Nephron (organoid): Measurements from ENCODE around the gene CD2.

ENCODE experiments used
- H3K27ac Mint-ChIP-seq, 3 experiments: 2 replicates each; pipeline ENCODE4 v1.8.0; 2020; ENCODE audit warnings: mixed read lengths in 3 of 3, mild to moderate bottlenecking in 2 of 3, moderate library complexity in 1 of 3
- H3K27me3 Mint-ChIP-seq: 2 replicates; pipeline ENCODE4 v1.8.0; 2021; ENCODE audit warnings: low read depth, mild to moderate bottlenecking, moderate library complexity, mixed read lengths
- H3K36me3 Mint-ChIP-seq: 2 replicates; pipeline ENCODE4 v1.8.0; 2020; ENCODE audit warnings: low read depth, mixed read lengths
- H3K4me1 Mint-ChIP-seq: 2 replicates; pipeline ENCODE4 v1.8.0; 2020; ENCODE audit warnings: mixed read lengths
- H3K4me3 Mint-ChIP-seq, 3 experiments: 2 replicates each; pipeline ENCODE4 v1.8.0; 2020; ENCODE audit warnings: mild to moderate bottlenecking in 3 of 3, mixed read lengths in 3 of 3, moderate library complexity in 2 of 3
- H3K9me3 Mint-ChIP-seq: 2 replicates; pipeline ENCODE4 v1.8.0; 2020; ENCODE audit warnings: mixed read lengths
- TF ChIP-seq, protein P1 (sequence below), 3 experiments: fragments of 200-600 bp; sonication (generic); IDR thresholded peaks; one replicate each; pipeline ENCODE4 v1.5.0; 2021; ENCODE audit warnings: antibody characterized with exemption in 3 of 3; ENCODE audit not compliant: unreplicated experiment in 3 of 3

CD2 gene

DNA sequence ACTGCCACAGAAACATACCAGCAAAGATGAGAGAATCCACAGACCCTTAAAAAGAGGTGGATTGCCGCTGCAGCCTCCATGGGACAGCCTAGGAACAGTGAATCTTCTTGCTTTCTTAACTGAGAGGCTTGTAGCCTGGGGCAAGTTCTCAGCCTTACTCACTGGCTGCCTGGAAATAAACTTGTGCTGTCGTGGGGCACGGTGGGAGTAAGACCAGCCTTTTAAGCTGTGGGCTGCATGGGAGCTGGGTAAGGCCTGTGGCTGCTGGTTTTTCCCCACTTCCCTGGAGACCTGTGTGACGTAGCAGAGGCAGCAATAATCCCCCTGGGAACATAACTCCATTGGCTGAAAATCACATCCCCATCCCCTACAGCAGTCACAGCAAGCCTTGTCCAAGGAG is 30.8 kb downstream of the CD2 start:
- Mint-ChIP-seq H3K4me1 (no peaks in the 10 kb centered on the region), H3K9me3 (peaks cover 19% of the 10 kb centered on the region), H3K27ac (no peak overlapping the region), H3K4me3 (no peak overlapping the region), H3K36me3 (no peaks in the 10 kb centered on the region), H3K27me3 (peaks cover 7% of the 10 kb centered on the region)
- TF ChIP-seq, protein P1, sequence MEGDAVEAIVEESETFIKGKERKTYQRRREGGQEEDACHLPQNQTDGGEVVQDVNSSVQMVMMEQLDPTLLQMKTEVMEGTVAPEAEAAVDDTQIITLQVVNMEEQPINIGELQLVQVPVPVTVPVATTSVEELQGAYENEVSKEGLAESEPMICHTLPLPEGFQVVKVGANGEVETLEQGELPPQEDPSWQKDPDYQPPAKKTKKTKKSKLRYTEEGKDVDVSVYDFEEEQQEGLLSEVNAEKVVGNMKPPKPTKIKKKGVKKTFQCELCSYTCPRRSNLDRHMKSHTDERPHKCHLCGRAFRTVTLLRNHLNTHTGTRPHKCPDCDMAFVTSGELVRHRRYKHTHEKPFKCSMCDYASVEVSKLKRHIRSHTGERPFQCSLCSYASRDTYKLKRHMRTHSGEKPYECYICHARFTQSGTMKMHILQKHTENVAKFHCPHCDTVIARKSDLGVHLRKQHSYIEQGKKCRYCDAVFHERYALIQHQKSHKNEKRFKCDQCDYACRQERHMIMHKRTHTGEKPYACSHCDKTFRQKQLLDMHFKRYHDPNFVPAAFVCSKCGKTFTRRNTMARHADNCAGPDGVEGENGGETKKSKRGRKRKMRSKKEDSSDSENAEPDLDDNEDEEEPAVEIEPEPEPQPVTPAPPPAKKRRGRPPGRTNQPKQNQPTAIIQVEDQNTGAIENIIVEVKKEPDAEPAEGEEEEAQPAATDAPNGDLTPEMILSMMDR (IDR thresholded peaks at IDR 0.05; ENCODE audit: unreplicated experiment in 3 of 3) = no peak

DNA sequence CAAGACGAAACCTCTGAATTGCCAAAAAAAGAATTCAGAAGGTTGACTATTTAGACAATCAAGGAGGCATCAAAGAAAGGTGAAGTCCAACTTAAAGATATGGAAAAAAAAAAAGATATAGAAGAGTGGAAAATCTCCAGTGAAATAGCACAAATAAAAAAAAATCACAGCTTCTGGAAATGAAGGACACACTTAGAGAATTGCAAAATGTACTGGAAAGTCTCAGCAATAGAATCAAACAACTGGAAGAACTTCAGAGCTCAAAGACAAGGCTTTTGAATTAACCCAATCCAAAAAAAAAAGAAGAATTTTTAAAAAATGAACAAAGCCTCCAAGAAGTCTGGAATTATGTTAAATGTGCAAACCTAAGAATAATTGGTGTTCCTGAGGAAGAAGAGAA is 31.8 kb downstream of the CD2 start:
- TF ChIP-seq, protein P1 (IDR thresholded peaks at IDR 0.05; ENCODE audit: unreplicated experiment in 3 of 3) = no peak
- no peak overlapping the region for H3K4me3 Mint-ChIP-seq
- no peaks in the 10 kb centered on the region for H3K4me1 Mint-ChIP-seq
- H3K36me3 Mint-ChIP-seq = no peaks in the 10 kb centered on the region
- peaks cover 21% of the 10 kb centered on the region for H3K9me3 Mint-ChIP-seq
- no peak overlapping the region for H3K27ac Mint-ChIP-seq
- H3K27me3 Mint-ChIP-seq = peaks cover 9% of the 10 kb centered on the region

DNA sequence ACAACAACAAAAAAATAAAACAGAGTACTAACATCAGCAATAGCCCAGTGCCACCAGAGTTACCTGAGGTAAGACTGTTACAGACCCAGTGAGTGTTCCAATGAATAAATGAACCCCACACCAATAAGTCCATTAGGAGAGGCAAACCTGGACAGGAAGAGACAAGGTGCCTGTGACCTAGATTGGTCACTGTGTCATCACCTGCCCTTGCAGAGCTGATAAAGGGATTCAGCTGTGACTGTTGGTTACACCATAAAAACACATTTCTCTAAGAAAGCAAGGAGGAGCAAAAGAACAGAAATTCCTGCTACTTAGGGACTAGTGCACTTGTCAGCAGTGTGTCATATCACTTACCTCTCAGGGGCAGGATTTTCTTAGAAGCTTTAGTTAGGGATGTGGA is 37.5 kb downstream of the CD2 start:
- H3K36me3 Mint-ChIP-seq = no peaks in the 10 kb centered on the region
- no peaks in the 10 kb centered on the region for H3K4me1 Mint-ChIP-seq
- no peak overlapping the region for H3K27ac Mint-ChIP-seq
- H3K4me3 Mint-ChIP-seq = no peak overlapping the region
- H3K27me3 Mint-ChIP-seq = peaks cover 8% of the 10 kb centered on the region
- peaks cover 12% of the 10 kb centered on the region for H3K9me3 Mint-ChIP-seq
- TF ChIP-seq, protein P1 (IDR thresholded peaks at IDR 0.05; ENCODE audit: unreplicated experiment in 3 of 3) = no peak

DNA sequence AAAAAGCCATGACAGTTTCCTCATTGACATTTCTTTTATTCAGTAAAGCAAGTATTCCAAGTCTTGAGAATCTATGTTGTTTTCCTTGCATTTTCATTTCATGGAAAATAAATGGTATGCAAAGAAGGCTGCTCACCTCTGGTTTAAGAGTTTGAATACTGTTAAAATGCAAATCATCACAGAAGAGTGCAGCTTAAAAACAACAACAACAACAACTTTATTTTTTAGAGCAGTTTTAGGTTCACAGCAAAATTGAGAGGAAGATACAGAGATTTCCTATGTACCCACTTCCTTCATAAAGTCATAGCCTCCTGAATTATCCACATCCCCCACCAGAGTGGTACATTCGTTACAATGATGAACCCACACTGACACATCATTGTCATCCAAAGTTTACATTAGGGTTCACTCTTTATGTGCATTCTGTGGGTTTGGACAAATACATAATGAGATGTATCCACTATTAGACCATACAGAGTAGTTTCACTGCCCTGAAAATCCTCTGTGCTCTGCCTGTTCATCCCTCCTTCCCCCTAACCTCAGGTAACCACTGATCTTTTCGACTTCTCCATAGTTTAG is 39.2 kb downstream of the CD2 start:
- Mint-ChIP-seq H3K4me3 (no peak overlapping the region), H3K27ac (no peak overlapping the region), H3K4me1 (no peaks in the 10 kb centered on the region), H3K9me3 (peaks cover 5% of the 10 kb centered on the region), H3K36me3 (no peaks in the 10 kb centered on the region), H3K27me3 (peaks cover 8% of the 10 kb centered on the region)
- TF ChIP-seq, protein P1 (IDR thresholded peaks at IDR 0.05; ENCODE audit: unreplicated experiment in 3 of 3) = no peak

DNA sequence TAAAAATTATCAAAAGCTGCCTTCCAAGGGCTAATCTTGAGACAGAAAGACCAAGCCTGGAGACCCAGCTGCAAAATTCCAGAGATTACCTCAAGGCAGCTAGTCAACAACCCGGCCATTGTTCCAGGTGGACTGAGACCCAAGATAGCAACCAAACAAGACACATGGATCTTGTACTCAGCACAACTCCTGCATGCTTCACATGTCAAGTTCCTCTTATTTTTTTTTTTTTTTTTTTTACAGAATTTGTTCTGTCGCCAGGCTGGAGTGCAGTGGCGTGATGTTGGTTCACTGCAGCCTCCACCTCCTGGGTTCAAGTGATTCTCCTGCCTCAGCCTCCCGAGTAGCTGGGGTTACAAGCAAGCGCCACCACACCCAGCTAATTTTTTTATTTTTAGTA is 40.1 kb downstream of the CD2 start:
- TF ChIP-seq, protein P1 (IDR thresholded peaks at IDR 0.05; ENCODE audit: unreplicated experiment in 3 of 3) = no peak
- Mint-ChIP-seq H3K9me3 (peaks cover 5% of the 10 kb centered on the region), H3K4me1 (no peaks in the 10 kb centered on the region), H3K36me3 (no peaks in the 10 kb centered on the region), H3K27ac (no peak overlapping the region), H3K27me3 (peaks cover 8% of the 10 kb centered on the region), H3K4me3 (no peak overlapping the region)

DNA sequence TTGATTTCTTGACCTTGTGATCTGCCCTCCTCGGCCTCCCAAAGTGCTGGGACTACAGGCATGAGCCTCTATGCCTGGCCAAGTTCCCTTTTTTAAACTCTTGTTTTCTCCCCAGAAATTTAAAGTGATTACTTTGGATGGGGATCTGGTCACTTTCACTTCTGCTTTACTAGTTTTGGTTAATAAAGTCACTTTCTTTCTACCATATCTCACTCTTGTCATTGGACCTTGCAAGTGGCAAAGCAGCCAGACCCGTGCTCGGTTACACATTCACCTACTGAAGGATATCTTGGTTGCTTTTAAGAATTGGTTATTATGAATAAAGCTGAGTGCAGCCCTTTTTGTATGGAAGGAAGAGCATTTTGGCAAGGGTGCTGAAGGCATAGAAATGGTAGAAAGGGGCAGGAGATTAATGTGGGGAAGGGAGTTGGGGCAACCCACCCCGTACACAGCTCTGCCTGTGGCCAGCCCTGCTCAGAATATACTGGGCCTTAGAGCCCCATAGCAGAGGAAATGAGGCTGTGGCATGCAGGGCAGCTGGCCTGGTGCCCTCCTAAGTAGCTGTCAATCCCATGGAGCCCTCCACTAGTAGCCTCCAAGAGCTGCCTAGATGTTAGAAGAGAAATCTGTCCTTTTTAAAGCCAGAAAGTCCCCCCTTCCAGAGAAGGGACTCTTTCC is 40.7 kb downstream of the CD2 start:
- no peak overlapping the region for H3K4me3 Mint-ChIP-seq

More for the DNA sequence above, 40.7 kb downstream of the CD2 start:
- TF ChIP-seq, protein P1 (IDR thresholded peaks at IDR 0.05; ENCODE audit: unreplicated experiment in 3 of 3) = no peak
- Mint-ChIP-seq H3K36me3 (no peaks in the 10 kb centered on the region), H3K4me1 (no peaks in the 10 kb centered on the region), H3K9me3 (peaks cover 2% of the 10 kb centered on the region), H3K27ac (no peak overlapping the region), H3K27me3 (peaks cover 5% of the 10 kb centered on the region)
